Testis (tissue), 3 donors: ENCODE results near the gene FAHD2A. TPM values are rescaled to one million over a fixed set of nuclear protein-coding genes. Genes with fewer than 3 reads are reported as not detected.

Experiments used
- DNase-seq: peaks from one replicate; pipeline ENCODE4 v3.0.0-alpha.2; 2019
- H3K27ac ChIP-seq, 2 donors: fragments of 200-600 bp; sonication (generic); one replicate each; pipeline ENCODE4 v1.5.1; 2019
- H3K27me3 ChIP-seq: fragments of 200-600 bp; sonication (generic); one replicate; pipeline ENCODE4 v1.5.1; 2019
- H3K36me3 ChIP-seq: fragments of 200-600 bp; sonication (generic); one replicate; pipeline ENCODE4 v1.5.1; 2017; ENCODE audit warnings: low read depth; ENCODE audit errors: missing control alignments
- H3K4me1 ChIP-seq: fragments of 200-600 bp; sonication (generic); one replicate; pipeline ENCODE4 v1.5.1; 2019
- H3K4me3 ChIP-seq, 2 donors: fragments of 200-600 bp; sonication (generic); one replicate each; pipeline ENCODE4 v1.5.1; 2017 to 2019
- H3K9me3 ChIP-seq: fragments of 200-600 bp; sonication (generic); one replicate; pipeline ENCODE4 v1.5.1; 2017
- CTCF ChIP-seq, 3 experiments: fragments of 450-650 bp in 2 of 3; fragments of 200-600 bp in 1 of 3; sonication (generic) in 1 of 3; IDR thresholded peaks; one replicate each; pipeline ENCODE4 v1.5.1; 2016 to 2019; ENCODE audit warnings: antibody characterized with exemption in 3 of 3, mild to moderate bottlenecking in 2 of 3, moderate library complexity in 1 of 3
- POLR2A ChIP-seq: fragments of 450-650 bp; IDR thresholded peaks from one replicate; pipeline ENCODE4 v1.6.1; 2017; ENCODE audit warnings: antibody characterized with exemption, mild to moderate bottlenecking, moderate library complexity
- WGBS, 2 donors: methylation state at CpG; one replicate each; pipeline ENCODE4 v1.1.5; 2018; 5-methylcytosine and 5-hydroxymethylcytosine counted together
- intact Hi-C: fragments of 100-400 bp; cut with DNase I; formaldehyde crosslinking; loops from one replicate; pipeline ENCODE4 v1.15.1; 2023; ENCODE audit warnings: low total_unique reads
- polyA plus RNA-seq: library from polyadenylated mRNA; stranded (reverse); fragments of 350-450 nt; fragmentation: Illumina TruSeq; extraction: RNeasy Lipid Tissue Mini Kit (QIAGEN cat#74804); gene quantifications from one replicate; pipeline ENCODE4 v1.2.3, GENCODE V29; 2014; ENCODE audit warnings: low read depth, low replicate concordance; ENCODE audit not compliant: insufficient read depth
- total RNA-seq, 2 donors: library from RNA; depleted of rRNA; stranded (reverse); fragments of >200 nt; gene quantifications; one replicate each; pipeline ENCODE4 v1.2.3, GENCODE V29; 2016

The FAHD2A gene
- total and polyA plus RNA-seq, 3 donors from 2014 or later: 48.5 to 73.8 (median 48.9) TPM

- TF ChIP-seq CTCF (IDR thresholded peaks at IDR 0.05): no peak
- TF ChIP-seq POLR2A: no peak
- DNase-seq: no peak
- Histone ChIP-seq H3K27me3 (no peaks in the 10 kb centered on the region), H3K4me3 (no peak overlapping the region), H3K4me1 (peaks cover 11% of the 10 kb centered on the region), H3K9me3 (no peaks in the 10 kb centered on the region), H3K27ac (no peak overlapping the region), H3K36me3 (no peaks in the 10 kb centered on the region)
- intact Hi-C loops: no loop called here
- WGBS, 2 donors: 64 to 72% methylated on average over 3 to 5 of the region's 5 CpGs
Observed at GRCh38 chr2:95359501-95359930, 43.0 kb upstream of the FAHD2A start.

- H3K4me1 ChIP-seq: peaks cover 11% of the 10 kb centered on the region
- no peak overlapping the region for H3K4me3 ChIP-seq
- no peak overlapping the region for H3K27ac ChIP-seq
- H3K9me3 ChIP-seq: no peaks in the 10 kb centered on the region
- no peaks in the 10 kb centered on the region for H3K36me3 ChIP-seq
- H3K27me3 ChIP-seq: no peaks in the 10 kb centered on the region
- intact Hi-C loops: no loop called here
- no peak for DNase-seq
- WGBS, 2 donors: 70 to 74% methylated on average over 9 of the region's 9 CpGs
- no peak for TF ChIP-seq POLR2A
- TF ChIP-seq CTCF (IDR thresholded peaks at IDR 0.05): no peak
Observed at GRCh38 chr2:95361216-95361980, 41.1 kb upstream of the FAHD2A start.

- intact Hi-C loops: no loop called here
- 89 to 94% methylated on average over 9 of the region's 9 CpGs for WGBS, 2 donors
Observed at GRCh38 chr2:95362486-95362885, 40.0 kb upstream of the FAHD2A start.

GRCh38 chr2:95366514-95366913 is 36.0 kb upstream of the FAHD2A start:
- no peaks in the 10 kb centered on the region for H3K9me3 ChIP-seq
- no peaks in the 10 kb centered on the region for H3K36me3 ChIP-seq
- 89 to 91% methylated on average over 6 of the region's 6 CpGs for WGBS, 2 donors
- no peak for DNase-seq
- intact Hi-C loops: no loop called here
- no peaks in the 10 kb centered on the region for H3K27me3 ChIP-seq
- no peak overlapping the region for H3K4me3 ChIP-seq
- no peak overlapping the region for H3K27ac ChIP-seq
- TF ChIP-seq CTCF (IDR thresholded peaks at IDR 0.05) (no peak), POLR2A (no peak)
- H3K4me1 ChIP-seq: peaks cover under 1% of the 10 kb centered on the region

More at GRCh38 chr2:95362486-95362885, 40.0 kb upstream of the FAHD2A start:
- Histone ChIP-seq H3K36me3 (no peaks in the 10 kb centered on the region), H3K4me1 (peaks cover 11% of the 10 kb centered on the region), H3K4me3 (no peak overlapping the region), H3K27ac (no peak overlapping the region), H3K27me3 (no peaks in the 10 kb centered on the region), H3K9me3 (no peaks in the 10 kb centered on the region)
- no peak for DNase-seq
- no peak for TF ChIP-seq CTCF (IDR thresholded peaks at IDR 0.05)
- TF ChIP-seq POLR2A: no peak
